D721Med (cell line): ENCODE results near the gene FAS.

Source experiments
- DNase-seq: peaks from one replicate; pipeline ENCODE4 v3.0.0; 2011; ENCODE audit warnings: low spot score; ENCODE audit not compliant: insufficient read length
- FAIRE-seq: peaks from 2 replicates; lab custom pipeline; 2011; peaks lifted over from hg19 to GRCh38; lab: Jason Lieb, UNC
- CTCF ChIP-seq: IDR thresholded peaks from 2 replicates; pipeline ENCODE4 v1.5.1; 2012; ENCODE audit warnings: mild to moderate bottlenecking, control low read depth; ENCODE audit not compliant: insufficient read depth; ENCODE audit errors: missing control alignments

The FAS gene

GRCh38 chr10:88960802-88961201 lies 29.8 kb upstream of the FAS start:
- TF ChIP-seq CTCF = no peak
- DNase-seq = no peak
- FAIRE-seq = no peak

- TF ChIP-seq CTCF = no peak
- FAIRE-seq (no peak), DNase-seq (no peak)
These were observed 29.3 kb upstream of the FAS start for GRCh38 chr10:88961266-88961665.

GRCh38 chr10:88962336-88962735 lies 28.3 kb upstream of the FAS start:
- FAIRE-seq (no peak), DNase-seq (no peak)
- TF ChIP-seq CTCF = no peak

DNA sequence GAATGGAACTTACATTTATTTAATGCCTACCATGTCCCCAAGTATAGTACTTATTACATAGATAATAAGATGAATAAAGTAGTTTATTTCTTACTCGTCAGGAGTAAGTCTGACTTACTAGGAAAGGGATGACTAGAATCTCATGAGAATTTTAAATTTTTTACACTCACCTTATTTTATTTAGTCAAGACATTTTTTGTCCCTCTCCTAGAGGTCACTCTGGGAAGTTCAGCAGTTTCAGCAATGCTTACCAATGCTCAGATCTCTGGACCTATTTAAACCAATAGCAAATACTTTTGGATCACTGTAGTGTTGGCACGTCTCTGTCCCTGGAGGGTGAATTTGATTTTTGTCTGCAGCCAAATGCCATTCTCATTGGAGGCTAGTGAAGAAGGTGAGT lies 27.3 kb upstream of the FAS start:
- no peak for DNase-seq
- FAIRE-seq = no peak
- TF ChIP-seq CTCF = no peak

- FAIRE-seq (no peak), DNase-seq (no peak)
- no peak for TF ChIP-seq CTCF
These were observed 26.2 kb upstream of the FAS start for GRCh38 chr10:88964360-88964759.

DNA sequence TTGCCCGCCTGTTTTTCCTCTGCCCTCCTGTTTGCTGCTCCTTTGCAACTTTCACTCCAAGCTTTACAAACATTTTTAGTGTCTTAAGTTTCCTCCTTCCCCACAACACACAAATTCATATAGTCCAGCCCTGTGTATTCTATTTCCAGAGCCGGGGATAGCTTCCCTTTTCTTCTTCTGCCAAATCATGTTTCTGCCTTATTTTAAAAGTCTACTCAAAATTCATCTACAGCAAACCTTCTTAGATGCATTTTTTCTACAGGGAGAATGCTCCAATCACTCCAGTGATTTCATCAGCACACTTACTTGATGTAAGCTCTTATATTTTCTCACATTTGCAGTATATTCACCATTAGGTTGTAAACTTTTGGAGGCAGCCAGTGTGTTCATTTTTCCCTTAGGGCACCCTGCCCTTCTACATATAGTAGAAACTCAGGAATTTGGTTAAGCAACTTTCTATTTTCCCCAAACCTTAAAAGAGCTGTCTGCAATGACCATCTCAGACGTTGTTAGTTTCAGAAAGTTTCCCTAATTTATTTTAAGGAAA lies 25.7 kb upstream of the FAS start:
- FAIRE-seq (no peak), DNase-seq (no peak)
- no peak for TF ChIP-seq CTCF

GRCh38 chr10:88966797-88967196 lies 23.8 kb upstream of the FAS start:
- no peak for FAIRE-seq
- no peak for DNase-seq
- no peak for TF ChIP-seq CTCF
